HCT116 (cell line): ENCODE measurements around the gene EPB41L5. TPM values are rescaled to one million over a fixed set of nuclear protein-coding genes. Genes with fewer than 3 reads are reported as not detected.

ENCODE experiments used
- ATAC-seq: fragments of 200-7000 bp; cut with Tn5 transposase; 2 replicates; pipeline ENCODE4 v1.9.1; 2020; ENCODE audit warnings: mild to moderate bottlenecking, moderate library complexity
- BruUV-seq: library from RNA; stranded (reverse); fragments of 400-500 nt; replicated peaks from 2 replicates; lab custom pipeline; 2021; lab: Mats Ljungman, UMichigan
- CTCF ChIA-PET: fragments of 300-600 bp; sonication (Branson Sonifier 250); formaldehyde crosslinking; loops from one replicate; lab custom pipeline; 2021; ENCODE audit warnings: antibody characterized with exemption; lab: Charles Lee
- POLR2A ChIA-PET: fragments of 300-600, 350-600 bp; sonication (Branson Sonifier 250); formaldehyde crosslinking; loops from one replicate; lab custom pipeline; 2021; ENCODE audit warnings: antibody characterized with exemption; lab: Charles Lee
- RAD21 ChIA-PET, 2 experiments: fragments of 300-600 bp; sonication (Branson Sonifier 250); formaldehyde crosslinking; loops; one replicate each; lab custom pipeline; 2023; ENCODE audit warnings: low total read pairs in 2 of 2; ENCODE audit not compliant: uncharacterized antibody in 2 of 2, unreplicated experiment in 2 of 2, low non-redundant PET in 1 of 2; lab: Charles Lee
- DNase-seq: peaks from one replicate; pipeline ENCODE4 v3.0.0-alpha.2; 2010; ENCODE audit warnings: low read depth, low spot score
- H2AFZ ChIP-seq: fragments of 200-600 bp; shearing (Covaris generic), sonication (generic); 2 replicates; pipeline ENCODE4 v1.6.1; 2017; ENCODE audit warnings: low read depth, mixed run types, mixed read lengths, antibody characterized with exemption, low read length; ENCODE audit not compliant: poor library complexity, severe bottlenecking
- H3K27ac ChIP-seq: 2 replicates; pipeline ENCODE4 v1.5.1; 2012; ENCODE audit warnings: low read depth, low read length
- H3K27me3 ChIP-seq: fragments of 200-600 bp; sonication (generic); 2 replicates; pipeline ENCODE4 v1.6.1; 2016; ENCODE audit warnings: mixed run types, low read length, mixed read lengths; ENCODE audit not compliant: insufficient read depth
- H3K36me3 ChIP-seq, 2 experiments: fragments of 200-500 bp in 1 of 2; fragments of 200-600 bp in 1 of 2; sonication (Bioruptor generic) in 1 of 2; sonication (generic) in 1 of 2; 2 replicates each; pipeline versions ENCODE4 v1.5.1 to v1.6.1; 2014 to 2016; ENCODE audit warnings: low read length in 2 of 2, inconsistent platforms in 1 of 2, mixed read lengths in 1 of 2, mixed run types in 1 of 2; ENCODE audit not compliant: insufficient read depth in 2 of 2, control insufficient read depth in 1 of 2
- H3K4me1 ChIP-seq, 2 experiments: fragments of 200-600 bp in 1 of 2; sonication (generic) in 1 of 2; 2 replicates each; pipeline versions ENCODE4 v1.5.1 to v1.6.1; 2012 to 2017; ENCODE audit warnings: low read length in 2 of 2, inconsistent platforms in 1 of 2, mild to moderate bottlenecking in 1 of 2, mixed read lengths in 1 of 2, mixed run types in 1 of 2, moderate library complexity in 1 of 2; ENCODE audit not compliant: insufficient read depth in 2 of 2, control insufficient read depth in 1 of 2
- H3K4me2 ChIP-seq: fragments of 200-600 bp; sonication (generic); 2 replicates; pipeline ENCODE4 v1.6.1; 2017; ENCODE audit warnings: mixed run types, low read length, mixed read lengths
- H3K4me3 ChIP-seq, 2 experiments: fragments of 200-600 bp in 1 of 2; sonication (generic) in 1 of 2; replicated peaks in 1 of 2; 2 replicates each; pipeline ENCODE4 v1.5.1; 2011 to 2016; ENCODE audit warnings: low read length in 2 of 2, control low read depth in 1 of 2, low read depth in 1 of 2, mild to moderate bottlenecking in 1 of 2, mixed read lengths in 1 of 2, mixed run types in 1 of 2
- H3K79me2 ChIP-seq: fragments of 200-600 bp; sonication (generic); 2 replicates; pipeline ENCODE4 v1.6.1; 2017; ENCODE audit warnings: mild to moderate bottlenecking, mixed run types, low read length, moderate library complexity, mixed read lengths; ENCODE audit not compliant: insufficient read depth
- H3K9ac ChIP-seq: fragments of 200-600 bp; sonication (generic); 2 replicates; pipeline ENCODE4 v1.6.1; 2016; ENCODE audit warnings: low read length, mixed read lengths
- H3K9me2 ChIP-seq: fragments of 200-600 bp; sonication (generic), shearing (Covaris generic); 2 replicates; pipeline ENCODE4 v1.6.1; 2017; ENCODE audit warnings: mixed run types, mild to moderate bottlenecking, moderate library complexity; ENCODE audit not compliant: insufficient read depth
- H3K9me3 ChIP-seq, 2 experiments: fragments of 200-500 bp in 1 of 2; fragments of 200-600 bp in 1 of 2; sonication (Bioruptor generic) in 1 of 2; sonication (generic) in 1 of 2; 2 replicates each; pipeline ENCODE4 v1.6.1; 2014 to 2017; ENCODE audit warnings: low read length in 2 of 2, mixed read lengths in 2 of 2, inconsistent platforms in 1 of 2, low read depth in 1 of 2, mild to moderate bottlenecking in 1 of 2, mixed run types in 1 of 2, moderate library complexity in 1 of 2; ENCODE audit not compliant: control insufficient read depth in 1 of 2, insufficient read depth in 1 of 2
- H4K20me1 ChIP-seq: fragments of 200-600 bp; sonication (generic), shearing (Covaris generic); 2 replicates; pipeline ENCODE4 v1.6.1; 2017; ENCODE audit warnings: mixed run types, mild to moderate bottlenecking, moderate library complexity; ENCODE audit not compliant: insufficient read depth
- ATF3 ChIP-seq: IDR thresholded peaks from 2 replicates; pipeline ENCODE4 v1.6.1; 2012
- CBX3 ChIP-seq: IDR thresholded peaks from 2 replicates; pipeline ENCODE4 v1.6.1; 2012; ENCODE audit warnings: low read depth
- CEBPB ChIP-seq: IDR thresholded peaks from 2 replicates; pipeline ENCODE4 v1.6.1; 2012; ENCODE audit warnings: low read depth
- EGR1 ChIP-seq: IDR thresholded peaks from 2 replicates; pipeline ENCODE4 v1.6.1; 2012; ENCODE audit warnings: low read depth
- ELF1 ChIP-seq: IDR thresholded peaks from 2 replicates; pipeline ENCODE4 v1.6.1; 2012; ENCODE audit warnings: low read depth, borderline replicate concordance
- EZH2 ChIP-seq: fragments of 200-600 bp; sonication (generic); IDR thresholded peaks from 2 replicates; pipeline ENCODE4 v1.6.1; 2017; ENCODE audit warnings: antibody characterized with exemption, mixed run types
- EZH2phosphoT487 ChIP-seq: fragments of 200-600 bp; IDR thresholded peaks from 2 replicates; pipeline ENCODE4 v1.6.1; 2018; ENCODE audit warnings: antibody characterized with exemption, borderline replicate concordance
- FOSL1 ChIP-seq: IDR thresholded peaks from 2 replicates; pipeline ENCODE4 v1.6.1; 2012; ENCODE audit warnings: low read depth
- POLR2A ChIP-seq: IDR thresholded peaks from 2 replicates; pipeline ENCODE4 v1.7.0; 2011; ENCODE audit warnings: borderline replicate concordance; ENCODE audit not compliant: insufficient read depth, insufficient read length; ENCODE audit errors: extremely low read depth
- RAD21 ChIP-seq: IDR thresholded peaks from 2 replicates; pipeline ENCODE4 v1.6.1; 2012; ENCODE audit warnings: low read depth, mild to moderate bottlenecking
- SIN3A ChIP-seq: IDR thresholded peaks from 2 replicates; pipeline ENCODE4 v1.6.1; 2012; ENCODE audit warnings: low read depth
- TCF7L2 ChIP-seq: IDR thresholded peaks from 2 replicates; pipeline ENCODE4 v1.7.0; 2011; ENCODE audit warnings: borderline replicate concordance, inconsistent platforms; ENCODE audit not compliant: insufficient read depth, insufficient read length; ENCODE audit errors: extremely low read depth
- YY1 ChIP-seq: IDR thresholded peaks from 2 replicates; pipeline ENCODE4 v1.6.1; 2011; ENCODE audit warnings: low read length, low read depth, moderate library complexity, mild to moderate bottlenecking; ENCODE audit not compliant: insufficient replicate concordance; ENCODE audit errors: extremely low read depth
- ZNF274 ChIP-seq: fragments of 200-500 bp; sonication (Bioruptor generic); IDR thresholded peaks from 2 replicates; pipeline ENCODE4 v1.6.1; 2014; ENCODE audit warnings: mild to moderate bottlenecking, low read depth, low read length, inconsistent platforms
- intact Hi-C: fragments of 100-400 bp; cut with micrococcal nuclease; formaldehyde crosslinking; loops from 2 replicates; pipeline ENCODE4 v1.10.0; 2022
- total RNA-seq: library from RNA; stranded (reverse); gene quantifications from one replicate; pipeline ENCODE4 v1.2.1, GENCODE V29; 2021; ENCODE audit not compliant: unreplicated experiment
- TF ChIP-seq, protein P1 (sequence below), 3 experiments: fragments of 200-600 bp in 1 of 3; sonication (generic) in 1 of 3; IDR thresholded peaks in 2 of 3; conservative IDR thresholded peaks in 1 of 3; 2 replicates each; pipeline ENCODE4 v1.5.1; 2012 to 2017; ENCODE audit warnings: low read depth in 2 of 3, low read length in 2 of 3, antibody characterized with exemption in 1 of 3, borderline replicate concordance in 1 of 3, control low read depth in 1 of 3, mild to moderate bottlenecking in 1 of 3, mixed read lengths in 1 of 3, mixed run types in 1 of 3, moderate library complexity in 1 of 3; ENCODE audit not compliant: insufficient read depth in 1 of 3
- TF ChIP-seq, protein P2 (sequence below): IDR thresholded peaks from 2 replicates; pipeline ENCODE4 v1.6.1; 2012

Gene EPB41L5
- total RNA-seq, 1 experiment from 2014 or later = 14.7 TPM

DNA sequence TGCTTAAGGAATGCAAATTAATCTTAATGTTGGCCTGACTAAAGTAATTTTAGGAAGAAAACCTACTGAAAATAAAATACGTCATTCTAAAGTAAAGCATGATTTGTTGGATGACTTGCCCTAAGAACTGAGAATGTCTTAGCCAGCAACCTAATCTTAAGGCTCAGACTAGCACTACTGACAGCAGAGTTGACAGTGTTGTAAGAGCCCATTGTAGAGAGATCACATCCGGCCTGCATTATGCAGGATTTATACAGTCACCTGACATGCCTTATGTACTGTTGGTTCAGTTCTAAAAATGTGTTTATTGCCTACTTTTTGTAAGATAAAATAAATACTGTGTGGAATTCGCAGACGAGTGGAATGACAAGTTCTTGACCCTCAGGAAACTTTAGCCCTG, 128.0 kb downstream of the EPB41L5 start:
- CTCF ChIA-PET = no interaction called here
- H3K4me3 ChIP-seq = no peak overlapping the region

More for the DNA sequence above, 128.0 kb downstream of the EPB41L5 start:
- Histone ChIP-seq H3K79me2 (no peaks in the 10 kb centered on the region), H2AFZ (no peak overlapping the region), H3K9me3 (no peaks in the 10 kb centered on the region), H3K9ac (no peak overlapping the region), H3K36me3 (no peaks in the 10 kb centered on the region), H4K20me1 (no peaks in the 10 kb centered on the region), H3K27ac (no peak overlapping the region), H3K27me3 (no peaks in the 10 kb centered on the region), H3K4me1 (no peaks in the 10 kb centered on the region), H3K9me2 (no peaks in the 10 kb centered on the region), H3K4me2 (no peak overlapping the region)
- ChIA-PET RAD21 (no interaction called here), POLR2A (no interaction called here)
- intact Hi-C loops = no loop called here
- no peak for ATAC-seq
- no TSS peak for BruUV-seq
- DNase-seq = no peak
- no peak for TF ChIP-seq ATF3
- no peak for TF ChIP-seq SIN3A
- TF ChIP-seq FOSL1 = no peak
- no peak for TF ChIP-seq YY1
- TF ChIP-seq ELF1 = no peak
- no peak for TF ChIP-seq TCF7L2
- TF ChIP-seq CBX3 = no peak
- no peak for TF ChIP-seq RAD21
- TF ChIP-seq EZH2 = no peak
- TF ChIP-seq, protein P1, sequence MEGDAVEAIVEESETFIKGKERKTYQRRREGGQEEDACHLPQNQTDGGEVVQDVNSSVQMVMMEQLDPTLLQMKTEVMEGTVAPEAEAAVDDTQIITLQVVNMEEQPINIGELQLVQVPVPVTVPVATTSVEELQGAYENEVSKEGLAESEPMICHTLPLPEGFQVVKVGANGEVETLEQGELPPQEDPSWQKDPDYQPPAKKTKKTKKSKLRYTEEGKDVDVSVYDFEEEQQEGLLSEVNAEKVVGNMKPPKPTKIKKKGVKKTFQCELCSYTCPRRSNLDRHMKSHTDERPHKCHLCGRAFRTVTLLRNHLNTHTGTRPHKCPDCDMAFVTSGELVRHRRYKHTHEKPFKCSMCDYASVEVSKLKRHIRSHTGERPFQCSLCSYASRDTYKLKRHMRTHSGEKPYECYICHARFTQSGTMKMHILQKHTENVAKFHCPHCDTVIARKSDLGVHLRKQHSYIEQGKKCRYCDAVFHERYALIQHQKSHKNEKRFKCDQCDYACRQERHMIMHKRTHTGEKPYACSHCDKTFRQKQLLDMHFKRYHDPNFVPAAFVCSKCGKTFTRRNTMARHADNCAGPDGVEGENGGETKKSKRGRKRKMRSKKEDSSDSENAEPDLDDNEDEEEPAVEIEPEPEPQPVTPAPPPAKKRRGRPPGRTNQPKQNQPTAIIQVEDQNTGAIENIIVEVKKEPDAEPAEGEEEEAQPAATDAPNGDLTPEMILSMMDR (IDR thresholded peaks at IDR 0.05 in 2 of 3, conservative IDR thresholded peaks at IDR 0.05 in 1 of 3; ENCODE audit: borderline replicate concordance in 1 of 3, insufficient read depth in 1 of 3, low read depth in 2 of 3, low read length in 2 of 3) = no peak
- TF ChIP-seq EZH2phosphoT487 = no peak
- no peak for TF ChIP-seq EGR1
- TF ChIP-seq ZNF274 = no peak
- TF ChIP-seq CEBPB = no peak
- TF ChIP-seq, protein P2, sequence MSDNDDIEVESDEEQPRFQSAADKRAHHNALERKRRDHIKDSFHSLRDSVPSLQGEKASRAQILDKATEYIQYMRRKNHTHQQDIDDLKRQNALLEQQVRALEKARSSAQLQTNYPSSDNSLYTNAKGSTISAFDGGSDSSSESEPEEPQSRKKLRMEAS = no peak
- TF ChIP-seq POLR2A = no peak
